GM10248 (cell line): ENCODE results near the gene VASH1.
"Not testable (repeated sequence)": the region's sequence is repeated elsewhere in the genome, so short reads cannot be mapped to it uniquely, and the experiment has no call there.

ENCODE experiments used
- CTCF ChIA-PET: fragments of 300-600 bp; sonication (Branson Sonifier 250); formaldehyde crosslinking; extraction: SDS; loops from one replicate; lab custom pipeline; 2021; ENCODE audit warnings: antibody characterized with exemption; lab: Yijun Ruan, JAX
- POLR2A ChIA-PET: fragments of 350-650 bp; sonication (Branson Sonifier 250); formaldehyde crosslinking; extraction: SDS; loops from one replicate; lab custom pipeline; 2020; ENCODE audit warnings: antibody characterized with exemption; lab: Yijun Ruan, JAX
- DNase-seq: peaks from one replicate; pipeline ENCODE4 v3.0.0; 2012; ENCODE audit errors: extremely low spot score
- TF ChIP-seq, protein P1 (sequence below): IDR thresholded peaks from 2 replicates; pipeline ENCODE4 v1.5.1; 2012; ENCODE audit warnings: mild to moderate bottlenecking, low read depth; ENCODE audit errors: extremely low read depth, missing control alignments, control extremely low read depth

VASH1 gene

DNA sequence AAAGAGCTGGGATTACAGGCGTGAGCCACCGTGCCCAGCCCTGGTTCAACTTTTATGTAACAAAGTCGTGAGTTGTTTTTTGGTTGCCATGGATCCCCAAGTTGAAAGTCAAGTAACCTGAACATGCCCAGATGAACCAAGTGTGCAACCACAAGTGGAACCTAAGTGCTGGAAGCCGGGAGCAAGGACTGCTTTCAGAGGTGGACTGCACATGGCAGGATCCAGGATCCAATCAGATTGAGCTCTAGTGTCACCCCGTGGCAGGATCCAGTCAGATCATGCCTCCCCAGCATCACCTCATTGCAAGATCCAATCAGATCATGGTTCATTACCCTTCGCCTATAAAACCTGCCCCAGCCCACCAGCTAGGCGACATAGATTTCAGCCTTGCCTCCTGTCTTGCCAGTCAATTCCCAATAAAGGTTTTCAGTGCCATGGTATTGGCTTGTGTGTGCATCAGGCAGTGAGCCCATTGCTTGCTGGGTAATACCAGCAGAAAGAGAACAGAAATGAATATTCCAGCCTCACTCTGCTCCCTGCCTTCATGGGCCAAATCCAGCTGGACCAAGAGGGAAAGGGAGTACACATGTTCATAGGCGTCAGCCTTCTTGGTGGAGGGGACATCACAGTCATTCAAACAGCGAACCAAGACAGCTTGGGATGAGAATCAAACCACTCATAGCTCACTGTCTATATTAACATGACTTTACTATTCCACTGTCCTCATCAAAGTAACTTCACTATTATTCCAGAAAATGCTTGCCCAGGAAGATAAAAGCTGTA is 43.6 kb upstream of the VASH1 start:
- no peak for DNase-seq
- POLR2A ChIA-PET = no interaction called here
- TF ChIP-seq, protein P1, sequence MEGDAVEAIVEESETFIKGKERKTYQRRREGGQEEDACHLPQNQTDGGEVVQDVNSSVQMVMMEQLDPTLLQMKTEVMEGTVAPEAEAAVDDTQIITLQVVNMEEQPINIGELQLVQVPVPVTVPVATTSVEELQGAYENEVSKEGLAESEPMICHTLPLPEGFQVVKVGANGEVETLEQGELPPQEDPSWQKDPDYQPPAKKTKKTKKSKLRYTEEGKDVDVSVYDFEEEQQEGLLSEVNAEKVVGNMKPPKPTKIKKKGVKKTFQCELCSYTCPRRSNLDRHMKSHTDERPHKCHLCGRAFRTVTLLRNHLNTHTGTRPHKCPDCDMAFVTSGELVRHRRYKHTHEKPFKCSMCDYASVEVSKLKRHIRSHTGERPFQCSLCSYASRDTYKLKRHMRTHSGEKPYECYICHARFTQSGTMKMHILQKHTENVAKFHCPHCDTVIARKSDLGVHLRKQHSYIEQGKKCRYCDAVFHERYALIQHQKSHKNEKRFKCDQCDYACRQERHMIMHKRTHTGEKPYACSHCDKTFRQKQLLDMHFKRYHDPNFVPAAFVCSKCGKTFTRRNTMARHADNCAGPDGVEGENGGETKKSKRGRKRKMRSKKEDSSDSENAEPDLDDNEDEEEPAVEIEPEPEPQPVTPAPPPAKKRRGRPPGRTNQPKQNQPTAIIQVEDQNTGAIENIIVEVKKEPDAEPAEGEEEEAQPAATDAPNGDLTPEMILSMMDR = no peak
- CTCF ChIA-PET = interaction anchor here (0.9 to 1.6 kb wide), 3 partner anchors 10 to 53 kb away, joined by 3 to 4 read pairs (median 3); no protein-coding TSS in a partner anchor

DNA sequence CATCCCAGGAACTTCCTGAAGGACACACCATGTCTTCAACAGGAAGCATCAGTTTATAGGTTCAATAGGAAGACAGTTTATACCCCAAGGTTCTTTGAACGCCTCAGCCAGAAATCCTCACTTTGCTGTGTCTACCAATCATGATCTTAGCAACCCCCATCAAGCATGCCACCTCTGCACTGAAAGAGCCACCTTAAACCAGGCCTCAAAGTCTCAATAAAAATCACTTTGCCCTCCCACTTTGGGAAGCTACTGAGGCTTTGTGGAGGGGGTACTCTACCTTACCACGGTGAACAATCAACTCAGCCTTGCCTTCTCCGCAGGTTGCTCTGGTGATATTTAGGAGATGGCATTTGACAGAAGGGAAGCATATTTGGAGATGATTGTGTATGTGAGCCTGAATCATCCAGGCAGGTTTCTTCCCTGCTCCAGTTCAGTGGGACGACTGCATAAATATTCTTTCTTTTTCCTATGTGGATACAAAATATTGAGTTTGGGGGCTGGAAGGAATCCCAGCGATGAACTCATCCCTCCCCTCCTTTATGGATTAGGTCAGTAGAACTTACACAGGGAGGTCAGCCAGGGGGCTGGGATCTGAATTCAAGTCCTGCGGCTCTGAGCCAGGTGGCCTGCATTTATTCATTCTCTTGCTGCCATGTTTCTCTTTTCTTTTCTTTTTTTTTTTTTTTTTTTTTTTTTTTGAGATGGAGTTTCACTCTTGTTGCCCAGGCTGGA is 42.8 kb upstream of the VASH1 start:
- CTCF ChIA-PET = interaction anchor here (1.3 to 7.0 kb wide), 3 partner anchors 8 to 52 kb away, joined by 3 to 55 read pairs (median 4); no protein-coding TSS in a partner anchor
- POLR2A ChIA-PET = interaction anchor here (0.7 kb wide), 1 partner anchor 10 kb away, joined by 5 read pairs; no protein-coding TSS in a partner anchor
- DNase-seq = no peak
- TF ChIP-seq, protein P1 = no peak

DNA sequence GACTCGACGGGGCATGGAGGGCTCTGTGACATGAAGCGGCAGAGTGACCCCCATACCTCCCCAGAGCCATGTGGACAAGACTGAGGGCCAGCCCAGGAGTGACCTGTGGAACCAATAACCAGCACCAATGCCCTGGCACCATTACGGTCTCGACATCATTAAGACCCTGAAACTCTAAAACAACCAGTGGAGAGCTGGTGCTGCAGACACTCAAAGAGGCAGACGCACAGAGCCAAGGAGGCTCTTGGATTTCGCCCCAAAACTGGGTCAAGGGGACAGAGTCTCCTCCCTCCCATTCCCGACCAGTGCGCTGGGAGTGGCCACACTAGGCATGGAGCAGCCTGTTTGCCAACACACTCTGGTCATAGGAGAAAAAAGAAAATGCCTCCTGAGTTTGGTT is 41.6 kb upstream of the VASH1 start:
- ChIA-PET CTCF (interaction anchor here (0.7 to 7.0 kb wide), 4 partner anchors 9 to 65 kb away, joined by 3 to 55 read pairs (median 4); no protein-coding TSS in a partner anchor), POLR2A (interaction anchor here (0.6 kb wide), 1 partner anchor 83 kb away, joined by 3 read pairs; no protein-coding TSS in a partner anchor)
- no peak for DNase-seq
- TF ChIP-seq, protein P1 = no peak

DNA sequence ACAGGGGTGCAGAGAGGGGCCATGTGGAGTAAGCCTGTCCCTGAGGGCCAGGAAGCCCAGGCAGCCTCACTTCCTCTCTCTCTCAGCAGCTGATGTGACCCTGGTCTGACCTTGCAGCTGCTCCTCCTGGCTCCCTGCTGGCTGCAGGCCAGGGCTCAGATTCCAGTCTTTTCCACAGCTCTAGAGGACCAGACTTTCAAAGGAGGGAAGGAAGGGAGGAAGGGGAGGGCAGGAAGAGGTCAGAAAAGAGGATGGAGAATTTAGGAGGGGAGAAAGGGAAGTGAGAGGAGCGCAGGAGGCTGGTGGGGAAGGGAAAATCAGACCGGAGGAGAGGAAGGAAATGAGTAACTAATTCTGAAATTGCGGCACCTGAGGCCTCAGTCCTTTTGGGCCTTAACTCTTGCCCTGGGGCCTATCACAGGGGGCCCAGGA is 40.9 kb upstream of the VASH1 start:
- TF ChIP-seq, protein P1 = no peak
- POLR2A ChIA-PET = interaction anchor here (0.6 kb wide), 1 partner anchor 82 kb away, joined by 3 read pairs; no protein-coding TSS in a partner anchor
- CTCF ChIA-PET = interaction anchor here (0.7 to 7.0 kb wide), 4 partner anchors 9 to 64 kb away, joined by 3 to 55 read pairs (median 4); no protein-coding TSS in a partner anchor
- peak; percentile 59 for DNase-seq

DNA sequence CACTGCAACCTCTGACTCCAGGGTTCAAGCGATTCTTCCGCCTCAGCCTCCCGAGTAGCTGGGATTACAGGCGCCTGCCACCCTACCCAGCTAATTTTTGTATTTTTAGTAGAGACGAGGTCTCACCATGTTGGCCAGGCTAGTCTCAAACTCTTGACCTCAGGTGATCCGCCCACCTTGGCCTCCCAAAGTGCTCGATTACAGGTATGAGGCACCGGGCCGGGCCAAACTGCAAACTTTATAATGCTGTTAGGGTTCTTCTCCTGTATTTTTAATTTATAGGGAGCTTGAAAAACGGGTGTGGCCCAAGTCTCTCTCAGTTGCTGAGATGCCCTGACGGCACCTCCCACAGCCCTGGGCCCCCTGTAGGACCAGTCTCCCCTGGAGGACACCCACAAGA is 39.8 kb upstream of the VASH1 start:
- CTCF ChIA-PET = interaction anchor here (0.9 to 7.0 kb wide), 3 partner anchors 11 to 64 kb away, joined by 3 to 55 read pairs (median 3); no protein-coding TSS in a partner anchor
- POLR2A ChIA-PET, DNase-seq: not testable (repeated sequence)

DNA sequence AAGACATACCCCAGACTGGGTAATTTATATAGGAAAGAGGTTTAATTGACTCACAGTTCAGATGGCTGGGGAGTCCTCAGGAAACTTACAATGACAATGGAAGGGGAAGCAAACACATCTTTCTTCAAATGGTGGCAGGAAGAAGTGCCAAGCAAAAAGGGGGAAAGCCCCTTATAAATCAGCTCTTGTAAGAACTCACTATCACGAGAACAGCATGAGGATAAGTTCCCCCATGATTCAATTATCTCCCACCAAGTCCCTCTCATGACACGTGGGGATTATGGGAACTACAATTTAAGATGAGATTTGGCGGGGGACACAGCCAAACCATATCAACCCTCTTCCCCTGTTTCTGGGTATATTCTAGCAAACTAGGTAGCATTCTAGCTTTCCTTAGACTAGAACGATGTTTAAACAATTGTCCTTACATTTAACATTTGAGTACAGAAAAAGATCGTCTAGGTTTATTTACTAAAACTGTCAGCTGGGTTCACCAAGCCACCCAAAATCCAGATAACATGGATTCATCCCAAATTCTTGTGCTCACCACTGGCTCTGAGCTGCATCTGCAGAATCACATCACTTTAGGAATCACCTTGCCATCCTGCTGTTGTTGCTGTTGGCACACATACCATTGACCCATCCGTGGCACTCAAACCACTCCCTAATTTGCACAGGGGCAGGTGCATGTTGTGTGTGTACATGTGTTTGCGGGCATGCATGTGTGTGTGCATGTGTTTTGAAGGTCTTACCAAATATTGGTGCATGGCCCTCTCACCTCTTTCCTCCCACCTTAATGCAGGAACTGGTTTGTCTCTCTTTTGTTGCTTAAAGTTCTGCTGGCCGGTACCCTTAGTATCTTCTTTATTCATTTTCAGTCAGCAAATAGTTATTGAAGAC is 36.4 kb upstream of the VASH1 start:
- TF ChIP-seq, protein P1 = no peak
- ChIA-PET POLR2A (no interaction called here), CTCF (interaction anchor here (1.4 to 7.0 kb wide), 2 partner anchors 9 to 15 kb away, joined by 3 to 55 read pairs; no protein-coding TSS in a partner anchor)

More for the DNA sequence above, 36.4 kb upstream of the VASH1 start:
- DNase-seq = no peak
